Stomach (tissue), 4 donors: ENCODE data around the gene PADI3.
A peak's percentile ranks its signal among the peaks of the same experiment; 100 is the strongest.

ENCODE experiments used
- CTCF ChIP-seq, 7 experiments: fragments of 450-650 bp in 4 of 7; fragments of 200-600 bp in 3 of 7; sonication (generic) in 3 of 7; IDR thresholded peaks; one replicate each; pipeline ENCODE4 v1.5.1; 2016 to 2019; ENCODE audit warnings: antibody characterized with exemption in 7 of 7, control low read depth in 2 of 7, mild to moderate bottlenecking in 1 of 7
- POLR2AphosphoS5 ChIP-seq, 3 donors: sonication (generic); formaldehyde crosslinking; IDR thresholded peaks; one replicate each; pipeline ENCODE4 v1.6.1; 2016; ENCODE audit warnings: antibody characterized with exemption in 3 of 3

- no peak for TF ChIP-seq POLR2AphosphoS5 (IDR thresholded peaks at IDR 0.05)
- peak in 6 of 7 experiments; percentile 48 to 95 (median 88) for TF ChIP-seq CTCF (IDR thresholded peaks at IDR 0.05)
These were observed 11.9 kb upstream of the PADI3 start for GRCh38 chr1:17236779-17237560.
